ENCODE data around the gene UGT1A9.
"Not testable (repeated sequence)": the region's sequence is repeated elsewhere in the genome, so short reads cannot be mapped to it uniquely, and the experiment has no call there.

UGT1A9 gene

DNA sequence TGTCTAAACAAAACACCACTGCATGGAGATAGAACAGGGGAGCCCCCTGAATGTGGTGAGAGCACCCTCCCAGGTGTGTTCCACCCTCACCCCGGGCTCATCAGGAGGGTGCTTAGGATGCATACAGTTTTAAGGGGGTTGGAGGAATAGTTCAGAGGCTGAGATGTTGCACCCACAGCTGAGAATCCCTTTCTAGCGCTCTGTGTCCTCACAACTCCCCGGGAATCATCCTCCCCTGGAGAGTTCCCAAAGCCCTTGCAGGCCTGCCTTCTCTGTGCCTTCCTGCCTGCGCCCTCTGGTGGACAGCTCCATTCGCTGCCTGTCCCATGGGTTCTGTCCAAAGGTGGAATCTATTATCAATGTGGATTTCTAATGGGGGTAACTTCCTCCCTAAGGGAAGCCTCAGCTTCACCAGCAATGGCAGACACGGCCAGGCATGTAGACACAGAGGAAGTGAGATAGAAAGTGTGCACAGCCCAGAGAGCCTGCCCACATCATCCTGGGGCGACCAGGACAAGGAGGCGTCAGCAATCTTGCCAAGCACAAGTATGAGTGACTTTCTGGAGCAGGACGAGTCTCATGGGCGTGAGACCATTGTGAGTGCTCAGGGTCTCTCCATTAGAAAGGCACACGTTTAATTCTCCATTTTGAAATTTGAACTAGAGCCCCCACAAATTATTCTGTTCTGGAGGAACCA, 39.8 kb downstream of the UGT1A9 start:
- in situ Hi-C loops (cut with HindIII; ENCODE audit: low sequenced_read_pairs): no loop called here

DNA sequence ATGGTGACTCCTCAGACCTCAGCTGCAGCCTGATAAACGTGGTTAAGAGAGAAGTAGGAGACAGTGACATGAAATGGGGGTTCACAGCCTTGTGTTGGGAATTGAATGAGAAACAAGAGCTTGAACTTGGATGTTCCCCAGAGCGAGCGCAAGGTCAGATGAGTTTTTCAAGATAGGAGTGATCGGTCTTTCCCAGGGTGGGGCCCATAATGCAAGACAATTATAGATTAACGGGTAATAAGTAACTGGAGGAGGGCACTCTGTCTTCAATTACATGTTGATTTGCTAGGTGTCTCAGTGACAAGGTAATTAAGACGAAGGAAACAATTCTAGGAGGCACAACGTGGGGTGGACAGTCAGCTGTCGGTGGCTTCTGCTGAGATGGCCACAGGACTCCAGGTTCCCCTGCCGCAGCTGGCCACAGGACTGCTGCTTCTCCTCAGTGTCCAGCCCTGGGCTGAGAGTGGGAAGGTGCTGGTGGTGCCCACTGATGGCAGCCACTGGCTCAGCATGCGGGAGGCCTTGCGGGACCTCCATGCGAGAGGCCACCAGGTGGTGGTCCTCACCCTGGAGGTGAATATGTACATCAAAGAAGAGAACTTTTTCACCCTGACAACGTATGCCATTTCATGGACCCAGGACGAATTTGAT, 41.0 kb downstream of the UGT1A9 start, which contains the start of gene UGT1A5:
Gene UGT1A5 (plus strand): TSS at position 297 of the 651 bp plus-strand sequence. CDS start 85 bp downstream, at position 382.
- in situ Hi-C loops (cut with HindIII; ENCODE audit: low sequenced_read_pairs): no loop called here

DNA sequence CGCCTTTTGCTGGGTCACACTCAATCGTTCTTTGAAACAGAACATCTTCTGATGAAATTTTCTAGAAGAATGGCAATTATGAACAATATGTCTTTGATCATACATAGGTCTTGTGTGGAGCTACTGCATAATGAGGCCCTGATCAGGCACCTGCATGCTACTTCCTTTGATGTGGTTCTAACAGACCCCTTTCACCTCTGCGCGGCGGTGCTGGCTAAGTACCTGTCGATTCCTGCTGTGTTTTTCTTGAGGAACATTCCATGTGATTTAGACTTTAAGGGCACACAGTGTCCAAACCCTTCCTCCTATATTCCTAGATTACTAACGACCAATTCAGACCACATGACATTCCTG, 41.5 kb downstream of the UGT1A9 start:
- in situ Hi-C loops (cut with HindIII; ENCODE audit: low sequenced_read_pairs): no loop called here

DNA sequence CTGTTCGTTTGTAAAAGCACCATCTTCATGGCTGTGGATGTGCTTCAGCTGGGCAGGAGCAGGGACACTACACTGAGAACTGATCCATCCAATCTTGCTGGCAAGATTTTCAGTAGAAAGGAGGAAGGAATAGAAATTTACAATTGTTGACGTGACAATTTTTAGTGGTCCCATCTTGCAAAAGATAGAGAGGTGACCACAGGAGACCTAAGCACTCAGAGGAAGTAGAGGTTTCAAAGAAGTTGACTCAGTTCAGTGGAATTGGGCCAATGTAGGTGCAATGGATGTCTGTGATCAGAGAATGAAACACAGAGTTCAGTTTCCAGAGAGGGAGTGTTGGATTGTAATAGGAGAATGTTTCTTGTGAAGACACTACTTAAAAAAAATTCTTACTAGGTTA, 42.4 kb downstream of the UGT1A9 start:
- in situ Hi-C loops (cut with HindIII; ENCODE audit: low sequenced_read_pairs): no loop called here

DNA sequence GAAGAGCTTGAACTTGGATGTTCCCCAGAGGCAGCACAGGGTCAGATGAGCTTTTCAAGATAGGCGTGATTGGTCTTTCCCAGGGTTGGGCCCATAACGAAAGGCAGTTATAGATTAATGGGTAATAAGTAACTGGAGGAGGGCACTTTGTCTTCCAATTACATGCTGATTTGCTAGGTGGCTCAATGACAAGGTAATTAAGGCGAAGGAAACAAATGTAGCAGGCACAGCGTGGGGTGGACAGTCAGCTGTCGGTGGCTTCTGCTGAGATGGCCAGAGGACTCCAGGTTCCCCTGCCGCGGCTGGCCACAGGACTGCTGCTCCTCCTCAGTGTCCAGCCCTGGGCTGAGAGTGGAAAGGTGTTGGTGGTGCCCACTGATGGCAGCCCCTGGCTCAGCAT, 46.9 kb downstream of the UGT1A9 start, which contains the start of gene UGT1A4:
Gene UGT1A4 (plus strand): TSS at position 185 of the 400 bp plus-strand sequence. CDS start 85 bp downstream, at position 270.
- in situ Hi-C loops (cut with HindIII; ENCODE audit: low sequenced_read_pairs): no loop called here

DNA sequence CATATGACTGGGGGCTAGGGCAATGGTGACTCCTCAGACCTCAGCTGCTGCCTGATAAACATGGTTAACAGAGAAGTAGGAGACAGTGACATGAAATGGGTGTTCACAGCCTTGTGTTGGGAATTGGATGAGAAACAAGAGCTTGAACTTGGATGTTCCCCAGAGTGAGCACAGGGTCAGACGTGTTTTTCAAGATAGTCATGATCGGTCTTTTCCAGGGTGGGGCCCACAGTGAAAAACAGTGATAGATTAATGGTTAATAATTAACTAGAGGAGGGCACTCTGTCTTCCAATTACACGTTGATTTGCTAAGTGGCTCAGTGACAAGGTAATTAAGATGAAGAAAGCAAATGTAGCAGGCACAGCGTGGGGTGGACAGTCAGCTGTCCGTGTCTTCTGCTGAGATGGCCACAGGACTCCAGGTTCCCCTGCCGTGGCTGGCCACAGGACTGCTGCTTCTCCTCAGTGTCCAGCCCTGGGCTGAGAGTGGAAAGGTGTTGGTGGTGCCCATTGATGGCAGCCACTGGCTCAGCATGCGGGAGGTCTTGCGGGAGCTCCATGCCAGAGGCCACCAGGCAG, 57.1 kb downstream of the UGT1A9 start, which contains the start of gene UGT1A3:
Gene UGT1A3 (plus strand): TSS at position 320 of the 579 bp plus-strand sequence. CDS start 85 bp downstream, at position 405.
- in situ Hi-C loops (cut with HindIII; ENCODE audit: low sequenced_read_pairs): no loop called here

DNA sequence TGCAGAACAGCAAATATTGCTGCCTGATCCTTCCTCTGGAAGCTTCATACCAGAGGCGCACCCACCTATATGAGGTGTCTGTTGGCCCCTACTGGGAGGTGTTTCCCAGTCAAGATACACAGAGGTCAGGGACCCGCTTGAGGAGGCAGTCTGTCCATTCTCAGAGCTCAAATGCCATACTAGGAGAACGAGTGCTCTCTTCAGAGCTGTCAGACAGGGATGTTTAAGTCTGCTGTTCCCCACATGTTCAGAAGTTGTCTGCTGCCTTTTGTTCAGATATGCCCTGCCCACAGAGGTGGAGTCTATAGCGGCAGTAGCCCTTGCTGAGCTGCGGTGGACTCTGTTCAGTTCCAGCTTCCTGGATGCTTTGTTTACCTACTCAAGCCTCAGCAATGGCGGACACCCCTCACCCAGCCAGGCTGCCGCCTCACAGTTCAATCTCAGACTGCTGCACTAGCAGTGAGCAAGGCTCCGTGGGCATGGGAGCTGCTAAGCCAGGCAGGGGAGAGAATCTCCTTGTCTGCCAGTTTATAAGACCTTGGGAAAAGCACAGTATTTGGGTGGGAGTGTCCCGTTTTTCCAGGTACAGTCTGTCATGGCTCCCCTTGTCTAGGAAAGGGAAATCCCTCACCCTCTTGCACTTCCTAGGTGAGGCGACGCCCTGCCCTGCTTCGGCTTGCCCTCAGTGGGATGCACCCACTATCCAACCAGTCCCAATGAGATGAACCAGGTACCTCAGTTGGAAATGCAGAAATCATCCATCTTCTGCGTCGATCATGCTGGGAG, 65.4 kb downstream of the UGT1A9 start:
- in situ Hi-C loops (cut with HindIII; ENCODE audit: low sequenced_read_pairs): not testable (repeated sequence)

DNA sequence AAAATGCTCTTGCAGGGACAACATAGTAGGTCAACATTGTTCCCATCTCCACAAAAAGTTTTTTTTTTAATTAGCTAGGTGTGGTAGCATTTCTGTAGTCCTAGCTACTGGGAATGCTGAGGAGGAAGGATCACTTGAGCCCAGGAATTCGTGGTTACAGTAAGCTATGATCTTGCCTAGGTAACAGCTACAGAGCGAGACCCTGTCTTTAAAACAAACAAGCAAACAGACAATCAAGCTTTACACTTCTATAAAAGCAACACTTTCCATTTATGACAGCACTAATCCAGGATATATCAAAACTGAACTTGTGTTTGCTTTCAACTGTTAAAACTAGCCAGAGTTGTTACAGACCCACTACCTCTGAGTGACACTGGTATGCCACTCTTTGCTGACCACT, 69.2 kb downstream of the UGT1A9 start:
- in situ Hi-C loops (cut with HindIII; ENCODE audit: low sequenced_read_pairs): no loop called here

DNA sequence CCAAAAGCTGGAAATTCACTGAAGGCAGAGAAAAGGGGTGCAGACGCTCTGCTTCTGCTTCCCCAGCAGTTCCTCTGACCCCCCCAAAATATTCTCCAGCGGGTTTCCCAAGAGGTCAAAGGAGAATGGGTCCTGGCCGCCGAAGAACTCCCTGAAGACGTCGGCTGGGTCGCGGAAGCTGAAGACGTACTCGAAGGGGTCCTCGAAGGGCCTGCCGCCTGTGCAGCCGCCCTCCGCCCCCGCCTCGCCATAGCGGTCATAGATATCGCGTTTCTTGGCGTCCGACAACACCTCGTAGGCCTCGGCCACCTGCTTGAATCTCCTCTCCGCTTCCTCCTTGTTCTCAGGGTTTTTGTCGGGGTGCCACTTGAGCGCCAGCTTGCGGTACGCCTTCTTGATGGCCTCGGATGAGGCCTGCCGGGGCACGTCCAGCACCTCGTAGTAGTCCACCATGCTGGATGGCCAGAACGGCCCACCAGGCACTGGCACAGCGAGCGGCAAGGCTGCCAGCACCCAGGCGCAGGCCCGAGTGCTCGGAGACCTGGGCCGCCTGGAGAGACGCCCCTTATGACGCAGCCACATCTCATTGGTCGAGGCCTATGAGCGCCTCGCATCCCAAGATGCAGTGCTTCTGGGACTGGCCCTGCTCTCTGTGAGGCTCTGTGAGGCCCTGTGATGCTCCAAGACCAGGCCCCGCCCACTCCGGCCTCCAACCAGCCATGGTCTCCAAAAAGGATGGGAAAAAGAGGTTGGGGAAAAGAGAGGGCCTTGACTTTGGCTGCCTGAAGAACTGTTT, 72.0 kb downstream of the UGT1A9 start:
- in situ Hi-C loops (cut with HindIII; ENCODE audit: low sequenced_read_pairs): no loop called here

DNA sequence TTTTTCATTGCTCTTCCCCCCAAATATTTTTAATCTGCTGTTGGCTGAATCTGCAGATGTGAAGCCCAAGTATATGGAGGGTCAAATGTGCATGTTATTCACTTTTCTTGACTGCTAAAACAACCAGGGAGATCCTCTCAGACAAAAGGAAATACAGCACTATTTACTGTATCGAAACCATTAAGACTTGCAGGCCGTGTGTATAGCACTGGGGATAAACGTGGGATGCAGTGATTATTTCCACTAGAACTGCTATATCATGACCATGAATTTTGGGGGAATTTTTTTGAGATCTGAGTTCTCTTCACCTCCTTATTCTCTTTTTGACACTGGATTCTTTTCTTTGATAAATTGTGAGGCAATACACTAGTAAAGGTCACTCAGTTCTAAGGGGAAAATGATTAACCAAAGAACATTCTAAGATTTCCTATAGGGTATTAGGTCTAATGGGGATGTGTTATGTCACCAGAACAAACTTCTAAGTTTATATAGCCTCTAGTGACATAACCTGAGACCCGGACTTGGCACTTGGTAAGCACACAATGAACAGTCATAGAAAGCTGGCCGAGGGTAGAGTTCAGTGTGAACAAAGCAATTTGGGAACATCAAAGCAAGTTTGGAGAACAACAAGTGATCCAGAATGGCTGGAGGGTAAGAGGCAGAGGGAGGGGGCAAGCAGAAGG, 73.5 kb downstream of the UGT1A9 start:
- in situ Hi-C loops (cut with HindIII; ENCODE audit: low sequenced_read_pairs): no loop called here

DNA sequence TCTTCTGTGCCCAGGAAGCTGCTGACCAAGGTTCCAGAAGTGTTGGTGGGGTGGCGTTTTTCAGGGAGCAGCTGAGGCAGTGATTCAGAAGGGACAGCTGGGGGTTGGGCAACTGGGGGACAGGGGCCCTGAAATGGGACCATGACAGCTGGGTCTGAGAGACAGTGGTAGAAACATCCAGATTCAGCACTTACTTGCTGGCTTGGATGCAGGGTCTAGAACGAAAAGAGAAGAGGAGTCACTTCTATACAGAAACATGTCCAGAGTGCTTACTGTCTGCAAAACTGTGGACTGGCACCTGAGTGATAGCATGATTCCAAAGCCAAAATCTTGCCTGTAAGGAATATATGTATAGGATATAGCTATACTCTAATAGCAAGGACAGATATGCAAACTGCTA, 74.1 kb downstream of the UGT1A9 start:
- in situ Hi-C loops (cut with HindIII; ENCODE audit: low sequenced_read_pairs): not testable (repeated sequence)

DNA sequence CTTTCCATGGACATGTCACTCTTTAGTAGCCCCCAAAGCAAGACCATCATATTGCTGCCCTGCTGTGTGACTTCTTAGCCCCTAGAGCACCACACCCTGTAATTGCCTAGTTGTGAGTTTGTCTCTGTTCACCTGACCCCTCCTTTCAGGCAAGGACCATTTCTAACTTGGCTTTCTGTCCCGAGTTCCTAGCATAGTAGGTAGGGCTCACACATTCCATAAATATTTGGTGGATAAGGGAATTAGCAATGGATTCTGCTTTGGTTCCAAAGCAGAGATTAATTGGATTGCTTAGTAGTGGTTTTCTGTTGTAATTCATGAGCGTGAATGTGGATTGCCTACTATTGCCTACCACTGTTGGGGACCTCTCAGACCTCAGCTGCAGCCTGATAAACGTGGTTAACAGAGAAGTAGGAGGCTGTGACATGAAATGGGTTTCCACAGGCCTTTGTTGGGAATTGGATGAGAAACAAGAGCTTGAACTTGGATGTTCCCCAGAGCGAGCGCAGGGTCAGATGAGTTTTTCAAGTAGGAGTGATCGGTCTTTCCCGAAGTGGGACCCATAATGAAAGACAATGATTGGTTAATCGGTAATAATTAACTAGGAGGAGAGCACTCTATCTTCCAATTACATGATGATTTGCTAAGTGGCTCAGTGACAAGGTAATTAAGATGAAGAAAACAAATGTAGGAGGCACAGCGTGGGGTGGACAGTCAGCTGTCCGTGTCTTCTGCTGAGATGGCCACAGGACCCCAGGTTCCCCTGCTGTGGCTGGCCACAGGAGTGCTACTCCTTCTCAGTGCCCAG, 75.0 kb downstream of the UGT1A9 start:
- in situ Hi-C loops (cut with HindIII; ENCODE audit: low sequenced_read_pairs): no loop called here

DNA sequence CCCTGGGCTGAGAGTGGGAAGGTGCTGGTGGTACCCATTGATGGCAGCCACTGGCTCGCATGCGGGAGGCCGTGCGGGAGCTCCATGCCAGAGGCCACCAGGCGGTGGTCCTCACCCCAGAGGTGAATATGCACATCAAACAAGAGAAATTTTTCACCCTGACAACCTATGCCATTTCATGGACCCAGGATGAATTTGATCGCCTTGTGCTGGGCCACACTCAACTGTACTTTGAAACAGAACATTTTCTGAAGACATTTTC, 75.5 kb downstream of the UGT1A9 start:
- in situ Hi-C loops (cut with HindIII; ENCODE audit: low sequenced_read_pairs): no loop called here

DNA sequence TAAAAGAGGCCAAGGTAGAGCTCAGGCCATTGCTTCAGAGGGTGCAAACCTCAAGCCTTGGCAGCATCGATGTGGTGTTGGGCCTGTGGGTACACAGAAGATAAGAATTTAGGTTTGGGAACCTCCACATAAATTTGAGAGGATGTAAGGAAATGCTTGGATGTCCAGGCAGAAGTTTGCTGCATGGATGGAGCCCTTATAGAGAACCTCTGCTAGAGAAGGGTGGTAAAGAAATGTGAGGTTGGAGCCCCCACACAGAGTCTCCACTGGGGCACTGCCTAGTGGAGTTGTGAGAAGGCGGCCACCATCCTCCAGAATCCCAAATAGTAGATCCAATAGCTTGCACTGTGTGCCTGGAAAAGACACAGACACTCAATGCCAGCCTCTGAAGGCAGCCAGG, 79.0 kb downstream of the UGT1A9 start:
- in situ Hi-C loops (cut with HindIII; ENCODE audit: low sequenced_read_pairs): not testable (repeated sequence)

DNA sequence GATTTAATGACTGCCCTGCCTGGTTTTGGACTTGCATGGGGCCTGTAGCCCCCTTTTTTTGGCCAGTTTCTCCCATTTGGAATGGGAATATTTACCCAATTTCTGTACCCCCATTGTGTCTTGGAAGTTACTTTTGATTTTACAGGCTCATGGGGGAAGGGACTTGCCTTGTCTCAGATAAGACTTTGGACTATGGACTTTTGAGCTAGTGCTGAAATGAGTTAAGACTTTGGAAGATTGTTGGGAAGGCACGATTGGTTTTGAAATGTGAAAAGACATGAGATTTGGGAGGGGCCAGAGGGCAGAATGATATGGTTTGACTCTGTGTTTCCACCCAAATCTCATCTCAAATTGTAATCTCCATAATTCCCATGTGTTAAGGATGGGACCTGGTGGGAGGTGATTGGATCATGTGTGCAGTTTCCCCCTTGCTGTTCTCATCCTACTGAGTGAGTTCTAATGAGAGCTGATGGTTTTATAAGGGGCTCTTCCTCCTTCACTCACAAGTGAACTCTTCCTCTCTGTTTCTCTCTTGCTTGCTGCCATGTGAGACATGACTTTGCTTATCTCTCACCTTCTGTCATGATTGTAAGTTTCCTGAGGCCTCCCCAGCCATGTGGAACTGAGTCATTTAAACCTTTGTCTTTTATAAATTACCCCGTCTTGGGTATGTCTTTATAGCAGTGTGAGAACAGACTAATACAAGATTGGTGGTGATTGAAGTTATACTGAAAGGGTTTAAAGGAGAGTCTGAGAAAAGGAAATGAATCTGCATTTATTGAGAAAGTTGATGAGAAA, 79.7 kb downstream of the UGT1A9 start:
- in situ Hi-C loops (cut with HindIII; ENCODE audit: low sequenced_read_pairs): not testable (repeated sequence)

DNA sequence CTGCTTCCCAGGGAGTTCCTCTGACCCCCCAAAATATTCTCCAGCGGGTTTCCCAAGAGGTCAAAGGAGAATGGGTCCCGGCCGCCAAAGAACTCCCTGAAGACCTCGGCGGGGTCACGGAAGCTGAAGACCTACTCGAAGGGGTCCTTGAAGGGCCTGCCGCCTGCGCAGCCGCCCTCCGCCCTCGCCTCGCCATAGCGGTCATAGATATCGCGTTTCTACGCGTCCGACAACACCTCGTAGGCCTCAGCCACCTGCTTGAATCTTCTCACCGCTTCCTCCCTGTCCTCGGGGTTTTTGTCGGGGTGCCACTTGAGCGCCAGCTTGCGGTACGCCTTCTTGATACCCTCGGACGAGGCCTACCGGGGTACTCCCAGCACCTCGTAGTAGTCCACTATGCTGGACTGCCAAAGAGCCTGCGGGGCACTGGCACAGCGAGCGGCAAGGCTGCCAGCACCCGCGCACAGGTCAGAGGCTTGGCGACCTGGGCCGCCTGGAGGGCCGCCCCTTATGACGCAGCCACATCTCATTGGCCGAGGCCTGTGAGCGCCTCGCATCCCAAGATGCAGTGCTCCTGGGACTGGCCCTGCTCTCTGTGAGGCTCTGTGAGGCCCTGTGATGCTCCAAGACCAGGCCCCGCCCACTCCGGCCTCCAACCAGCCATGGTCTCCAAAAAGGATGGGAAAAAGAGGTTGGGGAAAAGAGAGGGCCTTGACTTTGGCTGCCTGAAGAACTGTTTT, 83.3 kb downstream of the UGT1A9 start:
- in situ Hi-C loops (cut with HindIII; ENCODE audit: low sequenced_read_pairs): no loop called here

DNA sequence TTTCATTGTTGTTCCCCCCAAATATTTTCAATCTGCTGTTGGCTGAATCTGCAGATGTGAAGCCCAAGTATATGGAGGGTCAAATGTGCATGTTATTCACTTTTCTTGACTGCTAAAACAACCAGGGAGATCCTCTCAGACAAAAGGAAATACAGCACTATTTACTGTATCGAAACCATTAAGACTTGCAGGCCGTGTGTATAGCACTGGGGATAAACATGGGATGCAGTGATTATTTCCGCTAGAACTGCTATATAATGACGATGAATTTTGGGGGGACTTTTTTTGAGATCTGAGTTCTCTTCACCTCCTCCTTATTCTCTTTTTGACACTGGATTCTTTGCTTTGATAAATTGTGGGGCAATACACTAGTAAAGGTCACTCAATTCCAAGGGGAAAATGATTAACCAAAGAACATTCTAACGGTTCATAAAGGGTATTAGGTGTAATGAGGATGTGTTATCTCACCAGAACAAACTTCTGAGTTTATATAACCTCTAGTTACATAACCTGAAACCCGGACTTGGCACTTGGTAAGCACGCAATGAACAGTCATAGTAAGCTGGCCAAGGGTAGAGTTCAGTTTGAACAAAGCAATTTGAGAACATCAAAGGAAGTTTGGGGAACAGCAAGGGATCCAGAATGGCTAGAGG, 84.9 kb downstream of the UGT1A9 start:
- in situ Hi-C loops (cut with HindIII; ENCODE audit: low sequenced_read_pairs): no loop called here

Data from DLD1 (cell line).